ENCODE results near the gene TNS3. TPM values are rescaled to one million over a fixed set of nuclear protein-coding genes. Genes with fewer than 3 reads are reported as not detected.

The TNS3 gene
- total and polyA plus RNA-seq, 2 of the 13 experiments (the other 11 are each of a cell fraction or from before 2014, with no cell fraction given): 52.9 to 55.7 TPM

DNA sequence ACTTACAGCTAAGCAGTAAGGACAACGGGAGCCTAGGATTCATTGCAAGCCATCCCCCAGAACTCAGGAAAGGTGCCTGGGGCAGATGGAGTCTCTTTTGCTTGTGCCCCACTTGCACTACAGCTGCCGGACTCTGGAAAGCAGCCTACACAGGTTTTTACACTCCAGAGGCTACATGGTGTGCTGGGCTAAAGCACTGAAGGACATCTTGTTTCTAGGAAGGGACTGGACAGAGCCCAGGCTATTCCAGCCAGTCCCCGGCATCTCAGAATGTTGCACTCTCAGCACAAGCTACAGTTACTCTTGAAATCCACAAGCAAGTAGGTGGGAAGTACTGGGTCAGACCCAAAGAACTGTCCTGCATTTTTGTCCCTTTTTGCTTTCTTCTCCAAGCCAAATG lies 333.1 kb downstream of the TNS3 start:
- no peak for DNase-seq (ENCODE audit: low spot score)
- Histone ChIP-seq H3K27ac (ENCODE audit: extremely low read length, insufficient read depth, low read length) (no peak overlapping the region), H3K9me3 (ENCODE audit: low read length) (no peaks in the 10 kb centered on the region), H3K79me2 (ENCODE audit: insufficient read depth, low read length) (no peaks in the 10 kb centered on the region), H3K4me3 (replicated peaks in 1 of 3; ENCODE audit: insufficient read depth in 1 of 3, low read depth in 2 of 3, low read length in 3 of 3) (no peak overlapping the region), H3K27me3 (ENCODE audit: control insufficient read depth in 1 of 2, insufficient read depth in 2 of 2, low read length in 2 of 2) (peaks cover 2 to 17% of the 10 kb centered on the region in 2 experiments; a peak in 4 of 5 replicates), H3K36me3 (replicated peaks in 1 of 2; ENCODE audit: control insufficient read depth in 1 of 2, insufficient read depth in 2 of 2, low read length in 2 of 2) (no peaks in the 10 kb centered on the region), H3K4me1 (ENCODE audit: insufficient read depth, low read length) (peaks cover 6% of the 10 kb centered on the region; the same call in 1 of the 2 replicates), H2AFZ (ENCODE audit: low read length) (no peak overlapping the region), H4K20me1 (ENCODE audit: insufficient read depth, low read length) (no peaks in the 10 kb centered on the region), H3K4me2 (ENCODE audit: low read depth, low read length) (no peak overlapping the region), H3K9ac (ENCODE audit: insufficient read depth, low read depth, low read length) (no peak overlapping the region)
- TF ChIP-seq ZNF747 (CRISPR knock-in tag; IDR thresholded peaks at IDR 0.05; ENCODE audit: borderline replicate concordance) (no peak), ZNF382 (CRISPR knock-in tag; IDR thresholded peaks at IDR 0.05; ENCODE audit: borderline replicate concordance) (no peak), ZNF34 (CRISPR knock-in tag; IDR thresholded peaks at IDR 0.05; ENCODE audit: borderline replicate concordance) (no peak), ZNF564 (CRISPR knock-in tag; IDR thresholded peaks at IDR 0.05) (no peak)
- whole genome bisulfite sequencing (ENCODE audit: low lambda C conversion rate): 48% methylated on average over 2 of the region's 3 CpGs
- no TSS peak for BruUV-seq (replicated peaks)
- intact Hi-C loops (cut with micrococcal nuclease; ENCODE audit: unreplicated experiment): no loop called here
- no peak for ATAC-seq
- FAIRE-seq: no peak
- in situ Hi-C loops (cut with HindIII; ENCODE audit: extremely low pct_ligation_motif_present, low pct_unique_long_range_greater_than_20kb): no loop called here
- CTCF ChIA-PET (ENCODE audit: low intra/inter-chr PET ratio, low total read pairs): no interaction called here
- POLR2A ChIA-PET: no interaction called here

DNA sequence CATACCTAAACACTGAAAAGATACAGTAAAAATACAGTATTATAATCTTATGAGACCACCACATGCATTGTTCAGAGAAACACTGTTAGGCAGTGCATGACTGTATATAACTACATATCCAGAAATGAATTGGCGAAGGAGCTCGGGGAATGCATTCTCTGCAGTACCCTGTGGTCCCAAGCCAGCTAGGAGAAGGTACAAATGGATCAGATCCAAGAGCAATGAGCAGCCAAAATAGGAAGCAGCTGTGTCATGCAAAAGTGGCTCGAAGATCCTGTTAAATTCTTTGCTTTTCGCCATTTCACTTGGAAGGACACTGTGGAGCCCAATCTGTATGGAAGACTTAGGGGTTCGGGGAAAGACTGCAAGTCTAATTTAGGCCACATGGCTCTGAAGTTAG lies 334.8 kb downstream of the TNS3 start:
- intact Hi-C loops (cut with micrococcal nuclease; ENCODE audit: unreplicated experiment): no loop called here
- DNase-seq (ENCODE audit: low spot score) (no peak), ATAC-seq (no peak), FAIRE-seq (no peak)
- CTCF ChIA-PET (ENCODE audit: low intra/inter-chr PET ratio, low total read pairs): no interaction called here
- Histone ChIP-seq H3K79me2 (ENCODE audit: insufficient read depth, low read length) (no peaks in the 10 kb centered on the region), H3K9me3 (ENCODE audit: low read length) (no peaks in the 10 kb centered on the region), H3K36me3 (replicated peaks in 1 of 2; ENCODE audit: control insufficient read depth in 1 of 2, insufficient read depth in 2 of 2, low read length in 2 of 2) (no peaks in the 10 kb centered on the region), H3K27ac (ENCODE audit: extremely low read length, insufficient read depth, low read length) (no peak overlapping the region), H3K4me3 (replicated peaks in 1 of 3; ENCODE audit: insufficient read depth in 1 of 3, low read depth in 2 of 3, low read length in 3 of 3) (no peak overlapping the region), H3K4me2 (ENCODE audit: low read depth, low read length) (no peak overlapping the region), H3K27me3 (ENCODE audit: control insufficient read depth in 1 of 2, insufficient read depth in 2 of 2, low read length in 2 of 2) (peaks cover 2 to 11% of the 10 kb centered on the region in 2 experiments; a peak in 3 of 5 replicates), H3K9ac (ENCODE audit: insufficient read depth, low read depth, low read length) (no peak overlapping the region), H2AFZ (ENCODE audit: low read length) (no peak overlapping the region), H3K4me1 (ENCODE audit: insufficient read depth, low read length) (no peaks in the 10 kb centered on the region), H4K20me1 (ENCODE audit: insufficient read depth, low read length) (no peaks in the 10 kb centered on the region)
- POLR2A ChIA-PET: no interaction called here
- TF ChIP-seq TGIF2 (CRISPR knock-in tag; IDR thresholded peaks at IDR 0.05): no peak
- BruUV-seq (replicated peaks): no TSS peak
- in situ Hi-C loops (cut with HindIII; ENCODE audit: extremely low pct_ligation_motif_present, low pct_unique_long_range_greater_than_20kb): no loop called here
- 22% methylated on average over 5 of the region's 5 CpGs for WGBS (ENCODE audit: low lambda C conversion rate)

All from HepG2 (cell line).